HG03575 (cell line): ENCODE results near the gene GTF2F1.
"Not testable (repeated sequence)": the region's sequence is repeated elsewhere in the genome, so short reads cannot be mapped to it uniquely, and the experiment has no call there.

Source experiments
- ATAC-seq: cut with Tn5 transposase; IDR thresholded peaks from one replicate; pipeline ENCODE4 v1.9.1; 2021; ENCODE audit not compliant: unreplicated experiment, insufficient number of reproducible peaks, low FRiP score; ENCODE audit errors: extremely low read depth

GTF2F1 gene, protein sequence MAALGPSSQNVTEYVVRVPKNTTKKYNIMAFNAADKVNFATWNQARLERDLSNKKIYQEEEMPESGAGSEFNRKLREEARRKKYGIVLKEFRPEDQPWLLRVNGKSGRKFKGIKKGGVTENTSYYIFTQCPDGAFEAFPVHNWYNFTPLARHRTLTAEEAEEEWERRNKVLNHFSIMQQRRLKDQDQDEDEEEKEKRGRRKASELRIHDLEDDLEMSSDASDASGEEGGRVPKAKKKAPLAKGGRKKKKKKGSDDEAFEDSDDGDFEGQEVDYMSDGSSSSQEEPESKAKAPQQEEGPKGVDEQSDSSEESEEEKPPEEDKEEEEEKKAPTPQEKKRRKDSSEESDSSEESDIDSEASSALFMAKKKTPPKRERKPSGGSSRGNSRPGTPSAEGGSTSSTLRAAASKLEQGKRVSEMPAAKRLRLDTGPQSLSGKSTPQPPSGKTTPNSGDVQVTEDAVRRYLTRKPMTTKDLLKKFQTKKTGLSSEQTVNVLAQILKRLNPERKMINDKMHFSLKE

DNA sequence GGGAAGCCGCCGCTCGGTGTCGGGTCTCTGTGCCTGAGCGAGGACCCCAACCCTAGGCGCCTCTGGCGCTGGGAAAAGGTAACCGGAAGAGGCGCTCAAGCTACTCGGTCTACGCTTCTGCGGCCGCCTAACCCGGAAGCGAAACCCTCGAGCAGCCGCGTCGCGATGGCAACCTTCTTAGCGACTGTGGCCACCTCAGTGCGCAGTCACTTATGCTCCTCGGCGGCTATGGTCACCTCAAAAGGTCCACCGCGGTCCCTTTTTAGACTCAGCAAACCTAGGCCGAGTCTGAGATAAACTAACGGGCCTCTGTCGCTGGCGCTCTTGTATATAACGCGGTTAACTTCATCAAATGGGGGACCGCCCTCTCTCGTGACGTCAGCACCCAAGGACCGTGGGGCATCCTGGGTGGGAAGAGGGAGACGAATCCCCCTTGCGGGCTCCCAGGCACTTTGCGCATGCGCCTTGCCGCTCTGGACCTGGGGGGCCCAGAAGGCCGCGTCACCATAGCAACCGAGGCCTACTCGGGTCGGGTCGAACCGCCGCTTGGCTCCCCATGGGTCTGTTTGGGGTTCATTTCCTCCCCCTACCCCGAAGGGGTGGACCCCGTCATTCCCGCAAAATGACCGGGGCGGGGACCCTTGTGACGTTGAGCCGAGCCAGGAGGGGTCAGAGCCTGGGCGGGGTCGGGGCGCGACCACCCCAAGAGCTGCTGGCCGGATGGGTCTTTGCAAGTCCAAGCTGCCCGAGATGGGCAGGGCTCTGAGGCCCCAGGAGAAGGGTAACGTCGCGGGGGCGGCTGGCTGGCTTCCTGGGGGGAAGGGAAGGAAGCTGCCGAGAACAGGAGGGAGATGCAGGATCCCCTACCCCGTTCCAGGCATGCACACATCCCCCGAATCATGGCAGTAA, at the start of gene GTF2F1:
GTF2F1 (minus strand) TSS at position 91 of the 909 bp plus-strand sequence. CDS start 169 bp downstream, outside the sequence.
- no peak for ATAC-seq

DNA sequence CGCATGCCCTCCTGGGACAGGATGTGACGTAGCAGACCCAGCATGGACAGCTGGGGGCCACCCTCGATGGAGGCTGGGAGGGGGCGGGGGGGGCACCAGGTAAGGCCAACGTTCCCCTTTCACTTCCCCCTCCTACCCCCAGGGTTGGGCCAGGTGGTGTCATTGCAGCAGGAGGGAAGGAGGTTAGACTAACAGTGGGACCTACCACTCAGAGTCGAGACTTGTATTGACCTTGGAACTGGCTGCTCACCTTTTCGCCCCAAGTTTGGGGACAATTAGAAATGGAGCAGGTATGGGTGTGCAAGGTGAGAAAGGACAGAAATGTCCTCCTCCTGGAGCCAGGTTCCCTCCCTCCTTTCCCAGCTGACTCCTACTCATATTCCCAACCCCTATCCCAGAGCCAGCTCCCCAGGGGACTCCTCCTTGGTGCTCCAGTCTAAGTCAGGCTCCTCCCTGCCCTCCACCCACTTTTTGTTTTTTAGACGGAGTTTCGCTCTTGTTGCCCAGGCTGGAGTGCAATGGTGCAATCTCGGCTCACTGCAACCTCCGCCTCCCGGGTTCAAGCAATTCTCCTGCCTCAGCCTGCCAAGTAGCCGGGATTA, 49.2 kb upstream of the GTF2F1 start:
- no peak for ATAC-seq

DNA sequence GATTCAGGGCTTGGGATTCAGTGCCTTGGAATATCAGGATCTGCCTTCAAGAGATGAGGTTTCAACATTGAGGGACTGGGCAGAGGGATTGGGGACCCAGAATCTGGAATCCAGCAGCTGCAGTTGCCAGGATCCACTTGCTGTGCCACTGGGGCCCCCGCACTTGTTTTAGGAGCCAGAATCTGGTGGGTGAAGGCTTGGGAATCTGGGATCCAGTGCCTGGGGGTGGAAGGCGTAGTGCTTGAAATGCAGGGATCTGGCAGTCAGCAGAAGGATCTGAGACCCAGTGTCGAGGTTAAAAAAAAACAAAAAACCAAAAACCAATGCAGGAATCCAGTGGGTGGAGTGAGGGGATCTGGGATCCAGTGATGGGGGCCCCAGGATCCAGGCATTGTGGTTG, 47.9 kb upstream of the GTF2F1 start:
- no peak for ATAC-seq

DNA sequence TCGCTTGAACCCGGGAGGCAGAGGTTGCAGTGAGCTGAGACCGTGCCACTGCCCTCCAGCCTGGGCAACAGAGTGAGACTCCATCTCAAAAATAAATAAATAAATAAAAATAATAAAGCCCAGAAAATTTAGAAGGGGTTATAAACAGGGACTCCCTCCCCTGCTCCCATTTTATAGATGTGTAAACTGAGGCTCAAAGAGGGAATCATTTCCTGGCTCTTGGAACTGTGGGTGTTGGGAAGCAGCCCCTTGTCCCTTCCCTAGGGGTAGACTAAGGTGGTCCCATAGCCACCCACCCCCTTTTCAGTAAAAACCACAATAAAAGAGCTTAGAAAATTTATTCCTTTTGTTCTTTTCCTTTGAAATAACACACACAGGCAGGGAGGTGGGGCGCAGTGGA, 46.8 kb upstream of the GTF2F1 start:
- no peak for ATAC-seq

DNA sequence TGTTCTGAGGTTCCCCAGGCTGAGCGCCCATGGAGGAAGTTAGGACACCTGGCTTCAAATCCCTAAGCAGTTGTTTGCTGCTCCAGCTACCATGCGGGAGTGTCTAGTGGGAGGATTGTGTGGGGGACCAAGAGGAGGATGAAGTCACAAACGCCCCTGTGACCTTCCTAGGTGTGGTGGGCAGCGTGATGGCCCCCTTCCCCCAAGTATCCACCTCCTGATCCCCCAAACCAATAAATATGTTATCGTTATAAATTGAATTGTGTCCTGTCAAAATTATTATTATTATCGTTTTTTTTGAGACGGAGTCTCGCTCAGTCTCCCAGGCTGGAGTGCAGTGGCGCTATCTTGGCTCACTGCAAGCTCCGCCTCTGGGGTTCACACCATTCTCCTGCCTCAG, 40.7 kb upstream of the GTF2F1 start, which contains the start of gene SLC25A41:
SLC25A41 (minus strand) TSS at position 101 of the 400 bp plus-strand sequence; CDS start at position 31, 70 bp downstream.
- ATAC-seq: no peak

DNA sequence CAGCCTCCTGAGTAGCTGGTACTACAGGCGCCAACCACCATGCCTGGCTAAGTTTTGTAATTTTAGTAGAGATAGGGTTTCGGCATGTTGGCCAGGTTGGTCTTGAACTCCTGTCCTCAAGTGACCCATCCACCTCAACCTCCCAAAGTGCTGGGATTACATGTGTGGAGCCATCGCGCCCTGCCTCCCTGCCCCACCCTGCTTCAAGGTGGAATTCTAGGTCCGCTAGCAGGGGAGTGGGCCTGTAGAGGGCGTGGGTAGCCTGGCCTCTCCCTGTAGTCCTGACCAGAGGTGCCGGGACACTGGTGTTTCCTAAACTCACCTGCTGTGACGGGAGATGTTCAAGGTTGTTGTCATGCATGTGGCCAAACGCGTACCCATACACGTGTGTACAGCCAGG, 40.2 kb upstream of the GTF2F1 start:
- ATAC-seq: no peak

DNA sequence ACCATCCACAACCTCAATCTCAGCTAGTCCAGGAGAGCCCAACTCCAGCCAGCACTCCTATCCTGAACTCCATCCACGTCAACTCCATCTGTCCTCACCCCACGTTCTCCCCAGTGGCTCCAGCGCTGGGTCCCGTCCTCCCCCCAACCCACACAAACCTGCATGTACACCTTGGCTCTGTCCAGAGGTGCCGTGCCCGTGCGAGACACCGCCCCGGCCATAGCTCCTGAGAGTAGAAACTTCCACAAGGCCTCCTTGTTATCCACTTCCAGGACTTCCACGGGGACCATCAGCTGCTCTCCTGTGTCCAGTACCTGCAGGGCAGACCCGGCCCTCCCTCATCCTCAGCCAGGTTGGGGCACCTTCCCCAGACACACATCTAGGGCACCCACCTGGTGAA, 38.9 kb upstream of the GTF2F1 start:
- no peak for ATAC-seq

DNA sequence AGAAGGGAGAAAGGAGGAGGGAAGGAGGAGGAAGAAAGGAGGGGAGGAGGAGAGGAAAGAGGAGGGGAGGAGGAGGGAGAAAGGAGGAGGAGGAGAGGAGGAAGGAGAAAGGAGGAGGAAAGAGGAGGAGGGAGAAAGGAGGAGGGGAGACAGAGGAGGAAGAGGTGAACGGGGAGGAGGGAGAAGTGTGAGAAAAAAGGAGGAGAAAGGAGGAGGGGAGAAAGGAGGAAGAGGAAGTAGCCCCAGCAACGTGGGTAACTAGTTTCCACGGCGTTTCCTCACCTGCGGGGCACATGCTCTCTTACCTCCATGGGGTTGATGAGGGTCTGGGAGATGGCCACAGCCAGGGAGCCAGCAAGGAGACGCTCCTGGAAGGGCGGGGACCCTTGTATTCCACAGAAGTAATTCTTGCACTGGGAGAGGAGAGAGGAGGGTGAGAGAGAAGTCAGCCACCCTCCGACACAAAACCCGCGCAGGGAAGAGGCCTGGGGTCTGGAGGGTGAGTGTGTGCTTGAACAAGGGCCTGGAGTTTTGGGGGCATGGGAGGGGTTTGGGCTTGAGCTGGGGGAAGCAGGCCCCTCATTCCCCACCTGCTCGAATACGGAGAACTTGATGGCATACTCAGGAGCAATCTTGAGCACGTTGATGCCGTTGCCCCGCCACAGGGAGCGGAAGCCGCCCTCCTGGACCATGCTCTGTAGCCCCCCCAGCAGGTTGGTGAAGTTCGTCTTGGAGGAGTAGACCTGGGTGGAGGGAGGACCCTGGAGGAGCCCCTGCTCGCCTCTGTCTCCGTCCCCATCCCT, 36.7 kb upstream of the GTF2F1 start:
- ATAC-seq: no peak

DNA sequence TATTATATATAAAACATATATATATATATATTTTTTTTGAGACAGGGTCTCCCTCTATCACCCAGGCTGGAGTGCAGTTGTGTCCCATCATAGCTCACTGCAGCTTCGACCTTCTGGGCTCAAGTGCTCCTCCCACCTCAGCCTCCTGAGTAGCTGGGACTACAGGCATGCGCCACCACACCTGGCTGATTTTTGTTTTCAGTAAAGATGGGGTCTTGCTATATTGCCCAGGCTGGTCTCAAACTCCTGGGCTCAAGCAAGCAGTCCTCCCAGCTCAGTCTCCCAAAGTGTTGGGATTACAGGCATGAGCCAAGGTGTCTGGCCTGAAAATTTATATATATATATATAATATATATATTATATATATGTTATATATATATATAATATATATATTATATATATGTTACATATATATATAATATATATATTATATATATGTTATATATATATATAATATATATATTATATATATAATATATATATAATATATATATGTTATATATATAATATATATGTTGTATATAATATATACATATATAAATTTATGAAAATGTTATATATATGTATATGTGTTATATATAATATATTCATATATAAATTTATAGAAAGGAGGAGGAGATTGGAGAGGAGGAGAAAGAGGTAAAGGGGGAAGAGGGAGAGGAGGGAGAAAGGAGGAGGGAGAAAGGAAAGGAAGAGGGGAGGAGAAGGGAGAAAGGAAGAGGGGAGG, 35.9 kb upstream of the GTF2F1 start:
- not testable (repeated sequence) for ATAC-seq

DNA sequence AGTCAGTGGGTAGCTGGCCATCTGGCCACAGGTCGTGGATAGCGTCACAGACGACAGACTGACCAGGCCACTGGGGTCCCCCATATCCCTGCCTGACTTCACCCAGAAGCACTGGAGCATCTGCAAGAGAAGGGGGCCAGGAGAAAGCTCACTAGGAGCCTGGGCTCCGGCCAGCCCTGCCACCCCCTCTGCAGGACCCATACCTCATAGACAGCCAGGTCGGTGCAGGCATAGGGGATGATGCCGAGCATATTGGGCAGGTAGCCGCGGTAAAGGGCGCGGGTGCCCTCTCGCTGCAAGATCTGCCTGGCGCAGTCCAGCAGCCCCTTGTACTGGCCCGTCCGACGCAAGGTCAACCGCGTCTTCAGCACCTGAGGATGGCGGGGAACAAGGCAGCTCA, 34.2 kb upstream of the GTF2F1 start:
- no peak for ATAC-seq

DNA sequence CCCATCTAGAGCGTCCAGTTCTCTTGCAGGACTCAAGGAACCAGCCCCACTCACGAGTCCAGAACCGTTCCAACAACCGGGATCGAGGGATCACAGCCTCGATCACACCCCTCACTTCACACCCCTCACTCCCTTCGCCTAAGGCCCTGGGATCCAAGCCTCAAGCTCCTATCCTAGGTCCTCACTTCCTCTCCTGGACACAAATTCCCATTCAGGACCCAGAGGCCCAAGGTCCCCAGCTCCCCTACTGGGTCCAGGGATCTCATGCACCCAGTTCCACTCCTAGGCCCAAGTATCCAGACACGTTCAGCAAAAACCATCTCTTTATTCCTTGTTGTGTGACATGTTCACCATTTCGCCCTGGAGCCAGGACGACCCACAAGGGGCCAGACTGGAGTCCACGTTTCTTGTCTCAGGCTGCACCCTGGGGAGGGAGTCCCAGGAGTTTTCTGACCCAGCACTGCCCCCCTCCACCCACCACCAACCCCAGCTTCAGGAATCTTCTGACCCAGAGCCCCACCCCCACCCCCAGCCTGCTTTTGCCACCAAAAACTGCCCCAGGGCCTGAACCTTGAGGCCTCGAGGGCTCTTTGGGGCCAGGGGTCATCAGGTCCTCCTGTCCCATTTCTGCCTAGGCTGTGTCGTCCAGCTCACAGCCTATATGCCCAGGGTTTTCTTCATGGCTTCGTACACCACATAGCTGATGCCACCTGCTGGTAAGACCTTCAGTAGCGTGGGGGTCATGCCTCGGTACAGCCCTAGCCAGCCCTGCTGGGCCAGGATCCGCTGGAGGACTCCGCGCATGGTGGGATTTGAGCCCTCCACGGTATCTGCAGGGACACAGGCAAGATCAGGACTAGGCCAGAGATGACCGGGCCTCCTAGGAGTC, 33.0 kb upstream of the GTF2F1 start:
- ATAC-seq: no peak

DNA sequence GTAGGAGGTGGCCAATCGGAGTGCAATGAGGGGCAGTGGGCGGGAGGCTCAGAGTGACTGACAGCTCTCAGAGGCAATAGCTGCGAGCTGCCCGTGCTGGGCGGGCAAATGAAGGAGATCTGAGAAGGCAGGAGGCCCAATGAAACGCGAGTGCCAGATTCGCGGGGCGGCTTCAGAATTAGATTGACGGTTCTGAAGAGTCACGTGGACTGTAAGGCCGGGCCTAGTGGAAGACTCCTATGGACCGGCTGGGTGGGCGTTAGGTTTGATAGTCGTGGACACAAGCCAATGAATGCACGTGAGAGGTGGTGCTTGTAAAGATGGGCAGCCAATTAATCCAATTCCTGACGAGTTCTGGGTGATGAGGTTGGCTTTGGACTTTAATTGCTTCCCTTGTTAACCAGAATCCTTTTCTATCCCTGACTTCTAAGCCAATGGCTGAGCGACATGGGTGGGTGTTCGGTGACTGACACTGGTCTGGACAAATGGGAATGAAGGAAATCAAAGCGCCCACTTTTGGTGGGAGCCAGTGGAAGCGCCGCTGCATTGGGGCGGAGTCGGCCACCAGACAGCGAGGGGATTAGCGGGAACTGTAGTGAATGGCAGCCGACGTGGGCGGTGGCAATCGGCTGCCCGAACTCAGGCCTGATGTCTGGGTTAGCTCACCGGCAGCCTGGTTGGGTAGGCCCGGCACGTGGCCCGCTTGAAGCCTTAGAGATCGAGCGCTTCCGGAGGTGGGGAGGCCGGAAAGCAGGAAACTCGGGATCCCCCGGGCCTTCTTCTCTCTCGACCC, 32.2 kb upstream of the GTF2F1 start:
- ATAC-seq: peak; percentile 69

DNA sequence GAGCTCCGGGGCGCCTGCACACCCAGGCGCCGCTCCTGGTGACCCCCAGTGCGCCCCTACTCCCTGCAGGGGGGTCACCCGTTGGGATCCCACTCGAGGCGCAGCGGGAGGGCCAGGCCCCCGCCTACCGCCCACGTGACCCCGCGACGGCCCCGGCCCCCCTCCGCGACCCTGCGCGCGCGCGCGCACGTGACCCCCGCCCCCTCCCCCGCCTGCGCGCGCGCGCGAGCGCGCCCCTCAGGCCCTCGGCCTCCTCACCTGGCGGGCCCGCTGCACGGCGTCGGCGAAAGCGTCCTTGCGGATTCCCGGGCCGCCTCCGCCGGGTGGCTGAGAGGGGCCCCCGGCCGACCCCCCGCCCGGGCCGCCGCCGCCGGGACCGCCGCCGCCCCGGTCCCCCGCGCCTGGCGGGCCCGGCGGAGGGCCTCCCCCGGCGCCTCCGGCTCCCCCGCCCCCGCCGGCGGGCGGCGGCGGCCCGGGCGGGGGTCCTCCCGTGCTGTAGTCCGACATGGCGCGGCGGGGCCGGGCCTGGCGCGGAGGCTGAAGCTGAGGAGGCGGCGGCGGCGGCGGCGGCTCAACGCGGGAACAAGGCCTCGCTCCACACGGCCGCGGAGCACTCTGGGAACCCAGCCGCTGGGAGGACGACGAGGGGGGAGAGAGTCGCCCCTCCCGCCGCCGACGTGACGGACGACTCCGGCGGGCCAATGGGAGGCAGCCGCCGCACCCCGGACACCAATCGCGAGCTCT, 31.4 kb upstream of the GTF2F1 start, which contains the start of gene KHSRP:
KHSRP (minus strand) TSS at position 617 of the 744 bp plus-strand sequence; CDS start at position 507, 110 bp downstream.
- ATAC-seq: no peak

DNA sequence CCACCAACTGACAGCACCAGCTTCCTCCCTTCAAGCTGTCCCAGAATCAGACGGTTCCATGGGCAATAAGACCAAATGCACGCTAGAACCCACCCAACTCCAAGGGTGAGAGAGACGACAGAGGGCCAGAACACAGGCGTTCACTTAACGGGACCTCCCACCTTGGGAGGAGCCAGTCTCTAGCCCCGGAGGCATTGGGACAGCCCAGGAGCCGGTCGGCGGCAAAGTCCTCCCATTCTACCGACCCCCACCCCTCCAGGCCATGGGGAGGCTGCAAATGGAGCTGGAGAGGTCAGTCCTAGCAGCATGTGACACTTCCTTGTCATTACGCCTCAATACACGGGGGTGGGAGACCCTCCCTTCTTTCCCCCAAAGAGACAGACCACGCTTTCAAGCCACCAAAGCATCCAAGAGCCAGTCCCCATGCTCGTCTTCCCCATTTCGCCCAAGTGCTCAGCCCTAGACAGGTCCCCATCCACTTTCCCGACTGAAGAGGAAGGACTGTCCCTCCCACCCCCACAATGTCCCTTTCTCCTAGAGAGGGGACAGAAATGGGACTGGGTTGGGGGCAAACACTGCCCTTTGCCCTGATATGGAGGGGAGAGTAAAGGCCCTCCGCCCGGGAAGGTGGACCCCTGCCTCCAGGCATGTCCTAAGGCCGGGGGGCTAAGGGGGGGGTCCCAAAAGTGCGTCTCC, 30.7 kb upstream of the GTF2F1 start:
- no peak for ATAC-seq
